ENCODE results near the gene TCEAL1. TPM values are rescaled to one million over a fixed set of nuclear protein-coding genes. Genes with fewer than 3 reads are reported as not detected.

Gene TCEAL1
- total RNA-seq = 10.3 and 15.7 TPM in 2 replicates

DNA sequence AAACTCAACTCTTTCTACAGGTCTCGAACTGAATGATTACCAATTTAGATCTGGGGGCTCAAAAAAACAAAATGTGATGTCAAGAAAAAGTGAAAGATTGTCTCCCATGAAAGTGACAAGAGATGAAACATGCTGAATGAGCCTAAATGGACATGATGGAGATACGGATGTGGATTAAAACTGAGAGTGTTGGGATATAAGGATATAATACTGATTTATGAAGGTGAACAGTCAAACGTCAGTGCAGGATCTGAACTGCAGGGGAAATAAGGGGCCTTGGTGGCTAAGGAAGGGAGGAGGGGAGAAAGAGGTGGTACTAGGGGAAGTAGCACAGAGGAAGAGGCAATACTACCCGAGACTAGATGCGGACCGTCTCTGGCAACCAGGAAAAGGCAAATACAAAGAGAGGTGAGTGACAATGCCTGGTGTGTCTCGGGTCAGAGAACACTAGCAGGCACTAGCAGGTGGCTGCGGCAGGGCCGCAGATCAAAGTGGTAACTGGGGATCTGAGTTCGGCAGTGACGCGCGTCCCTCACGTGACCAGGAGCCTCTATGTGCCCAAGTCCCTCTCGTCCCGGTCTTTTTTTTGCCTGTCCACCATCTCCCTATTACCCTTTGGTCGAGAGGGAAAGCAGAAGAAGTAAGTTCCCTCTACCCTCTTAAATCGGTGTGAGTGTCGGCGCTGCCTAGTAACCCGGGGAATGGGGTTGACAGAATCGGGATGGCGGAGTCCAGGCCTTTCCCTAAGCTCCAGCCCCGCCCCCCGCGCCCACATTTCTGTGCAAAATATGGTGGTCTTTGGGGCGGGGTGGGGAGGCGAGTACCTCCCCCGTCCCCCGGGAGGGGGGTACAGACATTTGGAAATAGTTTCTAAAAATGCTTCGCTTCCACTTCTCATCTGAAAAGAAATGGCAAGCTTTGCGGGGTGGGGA lies at the start of gene TCEAL1:
Gene TCEAL1, plus strand, starts transcription at position 590 of the 932 bp plus-strand sequence. CDS start 942 bp downstream, outside the sequence.

DNA sequence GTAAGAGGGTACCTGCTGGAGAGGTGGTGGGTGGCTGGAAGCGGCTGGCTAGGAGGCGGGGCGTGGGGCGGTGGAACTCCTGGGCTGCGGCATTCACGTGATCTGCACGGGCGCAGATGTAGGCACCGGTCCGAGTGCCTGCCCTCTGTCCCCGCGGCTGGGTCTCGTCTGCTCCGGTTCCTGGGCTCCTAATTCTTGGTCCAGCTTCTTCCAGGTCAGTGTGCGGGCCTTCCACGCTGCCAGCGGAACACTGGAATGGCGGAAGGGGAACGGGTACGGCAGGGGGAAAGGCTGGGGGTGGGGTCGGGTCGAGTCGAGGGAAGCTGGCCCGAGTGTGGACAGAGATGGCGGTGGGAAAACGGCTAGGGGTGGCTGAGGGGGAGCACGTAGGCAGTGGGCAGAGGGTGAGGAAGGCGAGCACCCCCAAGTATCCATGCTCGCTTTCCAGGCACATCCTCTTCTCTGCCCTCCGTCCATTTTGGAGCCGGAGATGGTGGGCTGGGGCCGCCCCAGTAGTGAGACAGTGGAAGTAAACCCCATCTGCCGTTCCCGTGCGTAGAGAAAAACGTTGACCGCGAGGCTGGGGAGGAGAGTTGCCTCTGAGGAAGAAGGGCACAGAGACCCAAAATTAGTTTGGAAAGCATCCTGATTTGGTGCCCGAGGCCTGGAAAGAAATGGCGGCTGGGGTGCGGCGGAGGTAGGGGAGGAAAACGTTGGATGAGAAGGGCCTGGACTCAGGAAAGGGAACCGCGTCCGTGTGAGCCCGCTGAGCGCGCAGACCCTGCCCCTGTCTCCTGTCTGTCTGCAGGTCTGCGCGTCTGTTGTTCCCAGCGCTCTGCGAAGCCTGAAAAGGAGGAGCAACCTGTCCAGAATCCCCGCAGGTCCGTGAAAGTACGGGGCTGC lies 43.1 kb upstream of the TCEAL1 start, which contains the start of gene TCEAL4:
Gene TCEAL4, plus strand, starts transcription at position 105 of the 903 bp plus-strand sequence. CDS start 1,161 bp downstream, outside the sequence.

DNA sequence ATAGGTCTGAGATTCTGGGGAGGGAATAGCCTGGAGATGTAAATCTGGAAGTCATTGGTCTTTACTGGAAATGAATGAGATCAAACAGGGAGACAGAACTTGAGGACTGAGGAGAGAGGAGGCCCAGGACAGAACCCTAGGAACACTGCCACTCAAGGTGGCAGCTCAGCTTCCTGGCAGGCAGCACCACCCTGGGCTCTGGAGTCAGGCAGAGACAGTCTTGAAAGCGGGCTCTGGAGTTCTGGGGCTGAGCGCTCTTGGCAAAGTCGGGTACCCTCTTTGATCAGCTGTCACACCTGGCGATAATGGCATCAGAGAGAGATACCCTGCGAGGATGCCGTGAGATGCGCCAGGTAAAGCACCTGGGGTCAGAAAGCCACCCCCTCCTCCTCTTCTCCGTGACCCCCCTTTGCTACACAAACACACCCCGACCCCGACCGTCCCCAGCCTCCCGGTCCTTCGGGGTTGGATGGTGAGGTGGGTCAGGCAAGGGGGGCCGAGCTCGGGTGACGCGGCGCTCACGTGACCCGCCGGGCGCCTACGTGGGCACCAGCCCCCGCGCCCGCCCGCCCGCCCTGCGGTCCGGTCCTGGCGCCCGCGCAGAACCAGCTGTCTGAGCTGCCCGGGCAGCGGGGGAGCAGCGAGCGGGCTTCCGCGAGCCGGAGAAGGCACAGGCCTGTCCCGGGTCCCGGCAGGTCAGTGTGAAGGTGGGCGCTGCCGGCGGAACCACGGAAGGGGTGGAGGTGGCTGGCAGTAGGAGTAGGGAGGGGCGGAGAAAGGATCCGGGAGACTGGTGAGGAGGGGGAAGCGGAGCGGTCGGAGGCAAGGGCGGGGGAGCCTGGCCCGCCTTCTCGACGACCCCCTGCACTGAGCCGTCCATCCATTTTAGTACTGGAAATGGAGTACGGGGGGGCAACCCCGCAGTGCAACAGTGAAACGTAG lies 21.1 kb upstream of the TCEAL1 start, which contains the start of gene TCEAL3:
Gene TCEAL3, plus strand, starts transcription at position 600 of the 942 bp plus-strand sequence. CDS start 1,102 bp downstream, outside the sequence.

Other genes with a start within 250 kb of the TCEAL1 start
- 0.14 TPM in 1 of 2 replicates, not detected in the other for gene RAB40A, start 109.5 kb upstream of the TCEAL1 start, total RNA-seq
- gene TCEAL4, start 43.5 kb upstream of the TCEAL1 start, total RNA-seq = 31.9 and 32.8 TPM in 2 replicates
- 12.0 and 12.3 TPM in 2 replicates for gene TCEAL3, start 21.0 kb upstream of the TCEAL1 start, total RNA-seq
- 309 and 319 TPM in 2 replicates for gene MORF4L2, start 57.7 kb downstream of the TCEAL1 start, total RNA-seq
- not detected in 2 replicates for gene TMEM31, start 81.9 kb downstream of the TCEAL1 start, total RNA-seq
- gene PLP1, start 147.9 kb downstream of the TCEAL1 start, total RNA-seq = not detected in 2 replicates
- gene RAB9B, start 203.3 kb downstream of the TCEAL1 start, total RNA-seq = 0.07 and 0.19 TPM in 2 replicates

All from airway epithelial cell (primary cell).